Lung (tissue), 12 donors: ENCODE data around the gene FAM186B. TPM values are rescaled to one million over a fixed set of nuclear protein-coding genes. Genes with fewer than 3 reads are reported as not detected.

Source experiments
- ATAC-seq: fragments of 200-7000 bp; cut with Tn5 transposase; one replicate; pipeline ENCODE4 v1.9.1; 2020; ENCODE audit warnings: moderate number of reproducible peaks; ENCODE audit not compliant: insufficient read depth, low FRiP score
- DNase-seq, 3 donors: peaks; one replicate each; pipeline ENCODE4 v3.0.0-alpha.2; 2013 to 2017
- H3K27ac ChIP-seq, 2 donors: one replicate each; pipeline ENCODE4 v1.5.1; 2013; ENCODE audit warnings: mild to moderate bottlenecking in 2 of 2, moderate library complexity in 2 of 2, control low read depth in 1 of 2, inconsistent platforms in 1 of 2, low read depth in 1 of 2, low read length in 1 of 2
- H3K27me3 ChIP-seq, 3 donors: one replicate each; pipeline ENCODE4 v1.5.1; 2013; ENCODE audit warnings: low read length in 2 of 3; ENCODE audit not compliant: control insufficient read depth in 3 of 3, insufficient read depth in 3 of 3
- H3K36me3 ChIP-seq, 4 donors: one replicate each; pipeline ENCODE4 v1.5.1; 2013; ENCODE audit warnings: low read length in 4 of 4, mild to moderate bottlenecking in 1 of 4, moderate library complexity in 1 of 4; ENCODE audit not compliant: control insufficient read depth in 4 of 4, insufficient read depth in 4 of 4
- H3K4me1 ChIP-seq, 5 donors: one replicate each; pipeline ENCODE4 v1.5.1; 2013; ENCODE audit warnings: low read length in 5 of 5, mild to moderate bottlenecking in 2 of 5, moderate library complexity in 1 of 5; ENCODE audit not compliant: control insufficient read depth in 5 of 5, insufficient read depth in 5 of 5
- H3K4me3 ChIP-seq: one replicate; pipeline ENCODE4 v1.5.1; 2013; ENCODE audit warnings: mild to moderate bottlenecking, control low read depth, moderate library complexity
- H3K9ac ChIP-seq, 2 donors: one replicate each; pipeline ENCODE4 v1.5.1; 2013; ENCODE audit warnings: low read length in 2 of 2, control low read depth in 1 of 2; ENCODE audit not compliant: insufficient read depth in 1 of 2
- H3K9me3 ChIP-seq, 4 donors: one replicate each; pipeline ENCODE4 v1.5.1; 2013; ENCODE audit warnings: low read length in 3 of 4, mild to moderate bottlenecking in 1 of 4, moderate library complexity in 1 of 4; ENCODE audit not compliant: control insufficient read depth in 4 of 4, insufficient read depth in 3 of 4
- WGBS, 2 donors: extraction: QIAGEN DNeasy Blood & Tissue Kit; methylation state at CpG; one replicate each; pipeline ENCODE4 v1.1.7; 2013; 5-methylcytosine and 5-hydroxymethylcytosine counted together
- polyA plus RNA-seq, 2 donors: library from polyadenylated mRNA; stranded (reverse); fragments of 200-250 nt; gene quantifications; one replicate each; pipeline ENCODE4 v1.2.1, GENCODE V29; 2013
- total RNA-seq, 2 donors: library from RNA; depleted of rRNA in 1 of 2; stranded (reverse); fragments of >200 nt in 1 of 2; gene quantifications; one replicate each; pipeline ENCODE4 v1.2.1, GENCODE V29; 2014 to 2021
- TF ChIP-seq, protein P1 (sequence below): IDR thresholded peaks from 2 replicates; pipeline ENCODE4 v1.5.1; 2012; ENCODE audit warnings: mild to moderate bottlenecking; ENCODE audit errors: control extremely low read depth, extremely low read depth
- donor health status: control.
- donor health status: control.
- donor health status: Bipolar disorder and iron deficiency.
- donor health status: healthy.
- donor health status: DM: yes; HTN: yes; CAD: no.

Gene FAM186B
- total and polyA plus RNA-seq, 4 donors: 0.17 to 0.80 (median 0.43) TPM

- Histone ChIP-seq H3K4me3 (no peak overlapping the region), H3K27ac (no peak overlapping the region), H3K9me3 (no peaks in the 10 kb centered on the region), H3K4me1 (peaks cover 0 to 11% (median 4%) of the 10 kb centered on the region in 5 donors), H3K36me3 (peaks cover 0 to 25% (median 6%) of the 10 kb centered on the region in 4 donors), H3K9ac (no peak overlapping the region), H3K27me3 (no peaks in the 10 kb centered on the region)
- TF ChIP-seq, protein P1, sequence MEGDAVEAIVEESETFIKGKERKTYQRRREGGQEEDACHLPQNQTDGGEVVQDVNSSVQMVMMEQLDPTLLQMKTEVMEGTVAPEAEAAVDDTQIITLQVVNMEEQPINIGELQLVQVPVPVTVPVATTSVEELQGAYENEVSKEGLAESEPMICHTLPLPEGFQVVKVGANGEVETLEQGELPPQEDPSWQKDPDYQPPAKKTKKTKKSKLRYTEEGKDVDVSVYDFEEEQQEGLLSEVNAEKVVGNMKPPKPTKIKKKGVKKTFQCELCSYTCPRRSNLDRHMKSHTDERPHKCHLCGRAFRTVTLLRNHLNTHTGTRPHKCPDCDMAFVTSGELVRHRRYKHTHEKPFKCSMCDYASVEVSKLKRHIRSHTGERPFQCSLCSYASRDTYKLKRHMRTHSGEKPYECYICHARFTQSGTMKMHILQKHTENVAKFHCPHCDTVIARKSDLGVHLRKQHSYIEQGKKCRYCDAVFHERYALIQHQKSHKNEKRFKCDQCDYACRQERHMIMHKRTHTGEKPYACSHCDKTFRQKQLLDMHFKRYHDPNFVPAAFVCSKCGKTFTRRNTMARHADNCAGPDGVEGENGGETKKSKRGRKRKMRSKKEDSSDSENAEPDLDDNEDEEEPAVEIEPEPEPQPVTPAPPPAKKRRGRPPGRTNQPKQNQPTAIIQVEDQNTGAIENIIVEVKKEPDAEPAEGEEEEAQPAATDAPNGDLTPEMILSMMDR: peak; percentile 22
- ATAC-seq (no peak), DNase-seq (no peak)
- 59 to 62% methylated on average over 2 of the region's 2 CpGs for WGBS, 2 donors
Measured at GRCh38 chr12:49553512-49554088, 51.8 kb downstream of the FAM186B start.

DNA sequence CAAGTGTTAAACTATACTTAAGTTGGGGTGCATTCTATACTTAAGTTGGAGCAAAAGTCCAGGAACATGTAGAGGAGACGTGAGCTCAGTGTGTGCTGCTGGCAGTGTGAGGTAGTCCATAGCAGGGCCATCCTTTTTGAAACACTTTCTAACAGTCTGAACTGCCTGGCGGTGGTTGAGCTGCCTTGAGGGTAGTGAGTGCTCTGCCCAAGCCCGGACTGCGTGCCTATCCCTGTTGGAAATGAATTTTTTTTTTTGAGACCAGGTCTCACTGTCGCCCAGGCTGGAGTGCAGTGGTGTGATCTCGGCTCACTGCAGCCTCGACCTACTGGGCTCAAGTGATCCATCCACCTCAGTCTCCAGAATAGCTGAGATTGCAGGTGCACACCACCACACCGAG, 52.5 kb downstream of the FAM186B start:
- Histone ChIP-seq H3K9ac (no peak overlapping the region), H3K27me3 (peaks cover 0 to 5% (median 0%) of the 10 kb centered on the region in 3 donors), H3K36me3 (peaks cover 0 to 19% (median 2%) of the 10 kb centered on the region in 4 donors), H3K4me1 (peaks cover 0 to 14% (median 7%) of the 10 kb centered on the region in 5 donors), H3K4me3 (no peak overlapping the region), H3K9me3 (no peaks in the 10 kb centered on the region), H3K27ac (no peak overlapping the region)
- 87 to 90% methylated on average over 8 of the region's 8 CpGs for WGBS, 2 donors
- ATAC-seq: no peak
- DNase-seq: no peak
- TF ChIP-seq, protein P1: no peak

DNA sequence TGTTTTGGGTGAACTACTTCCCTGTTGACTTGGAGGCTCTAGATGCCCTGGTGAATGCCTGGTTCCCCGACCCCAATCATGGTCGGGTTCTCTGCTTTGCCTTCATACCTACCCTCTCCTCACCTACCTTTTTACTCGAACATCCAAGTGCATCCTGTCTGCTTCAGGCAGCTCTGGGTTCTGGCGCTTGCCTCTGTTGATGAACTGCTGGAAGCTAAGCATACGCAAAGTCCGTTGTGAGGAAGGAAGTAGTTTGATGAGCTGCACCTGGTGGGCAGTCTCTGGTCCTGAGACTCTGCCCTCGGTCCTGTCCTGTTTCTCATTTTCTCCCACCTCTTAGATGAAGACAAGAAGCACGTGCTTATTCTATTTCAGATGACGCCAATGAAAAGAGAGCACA, 53.0 kb downstream of the FAM186B start:
- Histone ChIP-seq H3K9ac (no peak overlapping the region), H3K9me3 (no peaks in the 10 kb centered on the region), H3K4me1 (peaks cover 0 to 14% (median 7%) of the 10 kb centered on the region in 5 donors), H3K4me3 (no peak overlapping the region), H3K36me3 (peaks cover 0 to 15% (median 2%) of the 10 kb centered on the region in 4 donors), H3K27me3 (peaks cover 0 to 7% (median 0%) of the 10 kb centered on the region in 3 donors), H3K27ac (no peak overlapping the region)
- ATAC-seq: no peak
- DNase-seq: no peak
- TF ChIP-seq, protein P1: no peak
- WGBS, 2 donors: 35 to 50% methylated on average over 9 of the region's 9 CpGs
